NCI-H748 (cell line): ENCODE data around the gene BMAL2.

Source experiments
- DNase-seq: peaks from one replicate; lab custom pipeline; 2025; ENCODE audit not compliant: unreplicated experiment; lab: John Stamatoyannopoulos, UW

Gene BMAL2

DNA sequence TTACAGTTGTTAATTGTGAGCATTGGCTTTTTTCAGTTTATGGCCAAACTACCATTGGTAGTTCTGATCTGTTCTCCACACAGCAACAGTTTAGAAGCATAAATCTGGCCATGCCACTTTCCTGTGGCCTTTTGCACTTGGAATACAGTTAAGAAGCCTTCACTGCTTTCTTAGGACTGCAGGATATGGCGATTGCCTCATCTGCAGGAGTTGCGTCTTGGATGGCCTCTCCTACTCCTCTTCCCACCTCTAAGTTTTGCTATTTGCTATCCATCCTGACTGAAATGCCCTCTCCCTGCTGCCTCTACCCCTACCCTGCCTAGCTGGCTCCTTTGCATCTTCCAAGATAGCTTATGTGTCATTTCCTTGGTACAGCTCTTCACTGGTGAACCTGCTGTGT is 12.8 kb upstream of the BMAL2 start:
- no peak for DNase-seq

DNA sequence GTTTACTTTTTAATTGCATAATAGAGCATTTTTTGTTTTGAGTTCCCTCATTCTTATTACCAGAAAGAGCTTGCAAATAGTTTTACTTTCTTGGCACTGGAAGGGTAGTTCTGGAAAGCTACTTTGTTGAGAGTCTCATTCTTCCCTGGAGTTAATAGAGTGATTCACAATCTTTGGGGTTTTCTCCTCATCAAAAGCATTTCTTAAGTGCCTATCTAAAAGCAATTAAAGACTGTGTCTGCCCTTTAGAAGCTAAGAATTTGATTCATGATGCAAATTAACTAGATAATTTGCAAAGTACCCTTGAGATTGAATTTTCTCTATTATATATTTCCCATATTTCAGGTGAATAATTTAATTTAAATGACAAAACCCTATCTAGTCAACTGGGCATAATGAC is 8.1 kb upstream of the BMAL2 start:
- no peak for DNase-seq

DNA sequence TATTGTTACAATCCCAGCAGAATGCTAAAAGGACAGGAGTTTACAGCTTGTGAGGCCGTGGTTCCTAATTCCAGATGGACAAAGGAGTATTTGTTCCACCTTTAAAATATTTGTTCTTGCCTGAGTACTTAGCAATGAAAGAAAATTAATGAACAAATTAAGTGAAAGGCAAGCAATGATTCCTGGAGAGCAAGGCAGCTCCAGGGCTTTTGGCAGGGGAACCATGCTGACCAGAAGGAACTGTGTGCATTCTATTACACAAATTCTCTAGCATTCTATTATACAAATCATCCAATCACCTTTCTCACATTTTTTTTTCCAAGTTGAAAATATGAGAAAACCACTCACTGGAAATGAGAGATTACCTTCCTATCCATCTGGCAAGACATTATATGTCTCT is 1.8 kb upstream of the BMAL2 start:
- DNase-seq: no peak

DNA sequence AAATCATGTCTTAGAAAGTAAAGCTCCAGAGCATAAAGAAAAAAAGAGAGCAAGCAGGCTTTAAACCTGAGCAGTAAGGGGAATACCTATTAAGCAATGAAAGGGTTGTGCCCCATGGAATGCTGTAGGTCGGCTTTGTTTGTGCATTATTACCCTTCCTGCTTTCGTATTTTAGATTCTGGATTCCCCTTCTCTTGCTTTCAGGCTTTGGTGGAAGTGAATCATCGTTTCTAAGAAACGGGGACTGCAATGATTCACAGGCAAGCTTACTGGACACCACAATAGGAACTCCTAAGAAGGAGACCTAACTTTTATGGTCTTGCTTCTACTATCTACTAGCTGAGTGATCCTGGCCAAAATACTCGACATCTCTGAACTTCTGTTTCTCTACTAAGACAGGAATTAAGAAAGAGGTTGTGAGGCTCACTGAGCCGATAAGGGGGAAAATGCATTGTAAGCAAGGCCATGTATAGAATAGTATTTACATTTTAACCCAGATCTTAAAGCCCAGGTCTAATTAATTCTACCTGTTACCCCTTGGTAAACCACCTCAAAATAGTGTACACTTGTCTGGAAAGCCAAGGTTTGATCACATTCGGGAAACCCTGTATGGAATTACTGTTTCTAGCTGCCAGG is 1.2 kb upstream of the BMAL2 start:
- no peak for DNase-seq

DNA sequence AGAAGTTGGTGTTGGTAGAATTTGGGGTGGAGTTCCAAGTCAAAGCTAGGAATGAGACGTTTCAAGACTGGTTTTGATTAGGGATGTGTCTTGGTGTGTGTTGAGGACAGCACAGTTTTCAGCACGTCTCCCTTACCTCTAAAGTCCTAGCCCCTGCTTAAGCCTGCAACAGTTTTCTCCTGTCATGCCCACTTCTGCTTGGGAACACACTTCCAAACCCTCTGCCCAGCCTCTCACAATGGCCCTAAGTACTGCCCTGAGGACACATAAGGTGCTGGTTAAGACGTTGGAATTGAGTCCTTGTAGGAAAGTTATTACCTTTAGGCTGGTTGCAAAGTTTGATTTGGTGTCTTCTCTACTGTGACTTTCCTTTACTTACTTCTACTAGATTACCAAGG is 710 bp upstream of the BMAL2 start:
- DNase-seq: no peak

DNA sequence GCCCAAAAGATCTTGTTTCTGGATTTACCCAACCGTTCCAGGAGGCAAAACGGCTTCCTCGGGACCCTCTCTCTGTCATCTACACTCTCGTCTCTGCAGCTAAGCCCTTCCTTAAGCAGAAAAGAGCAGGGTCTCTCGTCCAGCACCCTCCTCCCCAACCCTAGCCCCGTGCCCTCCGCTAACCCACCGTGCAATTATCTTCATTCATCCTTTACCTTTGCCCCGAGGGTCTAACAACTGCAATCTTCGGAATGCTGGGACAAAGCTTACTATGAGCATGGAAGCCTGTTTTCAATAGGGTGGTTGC is 276 bp upstream of the BMAL2 start:
- no peak for DNase-seq

DNA sequence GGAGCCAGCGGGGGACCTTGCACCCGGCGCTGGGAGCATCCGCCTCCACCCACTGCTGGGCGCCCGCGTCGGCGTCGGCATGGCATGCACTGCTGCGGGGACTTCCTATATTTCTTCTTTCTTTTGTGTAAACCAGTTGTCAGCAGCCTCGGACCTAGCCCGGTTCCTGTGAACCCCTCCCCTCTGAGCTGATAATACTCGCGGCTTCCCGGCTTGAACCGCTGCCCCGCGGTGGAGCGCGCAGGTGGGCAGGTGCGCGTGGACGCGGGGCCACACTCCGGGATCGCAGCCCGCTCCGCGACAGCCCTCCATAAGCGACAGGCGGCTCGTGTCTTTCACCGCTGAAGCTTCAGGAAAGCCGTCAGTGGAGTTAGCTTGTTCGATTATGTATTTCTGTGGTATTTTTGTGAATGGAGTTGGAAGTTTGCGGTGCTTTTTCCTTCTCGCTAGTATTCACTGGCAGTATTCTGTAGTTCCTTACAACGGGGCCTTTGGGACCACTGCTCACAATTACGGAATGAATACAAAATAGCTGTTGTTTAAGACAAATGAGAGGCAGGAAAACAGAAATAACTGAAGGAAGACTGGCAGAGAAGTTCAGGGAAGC is 870 bp downstream of the BMAL2 start:
- DNase-seq: peak; percentile 47

DNA sequence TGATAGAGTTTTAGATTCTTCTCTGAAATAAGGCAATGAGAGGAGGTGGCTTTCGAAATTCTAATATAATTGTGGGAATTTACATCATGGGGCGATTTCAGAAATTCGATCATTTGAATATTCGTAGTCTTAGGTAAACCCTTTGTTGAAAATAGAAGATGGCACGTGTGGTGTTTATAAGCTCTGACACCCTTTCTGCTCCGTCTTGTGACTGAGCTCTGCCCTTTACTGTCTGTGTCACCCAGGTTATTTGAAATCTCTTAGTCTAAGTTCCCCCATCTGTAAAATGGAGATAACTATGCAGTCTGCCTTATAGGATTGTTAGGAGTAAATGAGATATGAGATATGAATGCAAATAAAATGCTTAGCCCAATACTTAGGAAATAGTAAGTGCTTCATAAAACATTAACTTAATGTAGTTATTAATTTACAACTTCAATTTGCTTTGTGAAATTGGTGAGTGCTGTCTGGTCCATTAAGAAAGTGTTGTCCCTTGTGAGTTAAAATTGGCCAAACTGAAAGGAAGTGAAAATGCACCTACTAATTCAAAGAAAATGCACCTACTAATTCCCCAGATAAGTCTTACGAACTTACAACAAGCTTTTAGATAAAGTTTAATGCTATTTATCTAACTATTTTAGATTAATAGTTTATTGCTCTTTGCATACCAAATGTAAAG is 1.5 kb downstream of the BMAL2 start:
- no peak for DNase-seq

DNA sequence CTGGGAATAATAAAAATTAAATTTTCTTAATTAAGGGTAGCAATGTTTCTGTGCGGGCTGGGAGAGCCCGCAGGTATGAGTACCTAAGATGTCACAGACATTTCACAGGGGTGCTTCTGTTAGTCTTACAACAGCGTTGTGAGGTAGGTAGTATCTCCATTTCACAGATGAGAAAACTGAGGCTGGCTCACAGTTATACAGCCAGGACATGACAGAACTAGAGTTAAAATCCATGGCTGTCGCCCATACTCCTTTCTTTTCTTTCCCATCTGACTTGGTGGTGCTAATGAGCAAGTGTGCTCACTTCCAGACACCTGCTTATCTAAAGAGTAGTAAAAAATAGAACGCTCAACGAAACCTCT is 2.1 kb downstream of the BMAL2 start:
- no peak for DNase-seq

DNA sequence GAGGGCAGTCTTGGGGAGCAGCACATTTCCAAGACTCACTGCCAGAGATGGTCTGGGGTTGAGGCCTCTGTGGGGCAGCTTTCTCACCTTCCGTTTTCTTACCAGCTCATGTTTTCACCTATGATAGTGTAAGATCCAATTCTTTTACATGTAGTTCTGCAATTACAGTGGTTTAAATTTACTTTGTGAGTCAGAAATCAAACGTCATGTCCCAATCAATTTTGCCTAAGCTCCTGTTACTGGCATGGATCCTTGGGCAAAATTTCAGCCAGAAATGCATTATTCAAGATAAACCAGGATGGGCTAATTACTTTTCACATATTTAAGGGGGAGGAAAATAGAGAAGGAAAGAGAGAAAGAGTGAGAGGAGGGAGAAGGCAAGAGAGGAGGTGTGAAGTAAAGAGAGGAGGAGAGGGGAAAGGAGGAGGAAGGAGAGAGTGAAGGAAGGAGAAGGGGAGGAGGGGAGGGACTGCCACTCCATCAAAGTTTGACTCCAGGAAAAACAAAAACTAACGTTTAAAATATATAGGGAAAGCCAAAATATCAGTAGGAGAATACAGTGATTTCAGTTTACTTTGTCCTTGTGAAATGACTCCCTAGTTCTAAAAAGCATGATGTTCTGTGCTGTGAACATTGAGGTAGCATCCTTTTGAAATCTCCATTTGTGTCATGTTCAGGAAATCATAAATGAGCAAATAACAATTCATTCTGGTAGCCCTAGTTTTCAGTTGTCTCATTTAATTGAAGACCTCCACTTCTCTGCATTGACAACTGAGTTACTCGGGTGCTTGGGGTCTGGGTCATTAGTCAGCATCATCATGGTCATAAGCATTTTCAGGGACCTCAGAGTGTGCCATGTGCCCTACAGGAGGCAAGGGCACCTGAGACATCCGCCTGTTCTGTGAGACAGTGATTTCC is 3.0 kb downstream of the BMAL2 start:
- no peak for DNase-seq

DNA sequence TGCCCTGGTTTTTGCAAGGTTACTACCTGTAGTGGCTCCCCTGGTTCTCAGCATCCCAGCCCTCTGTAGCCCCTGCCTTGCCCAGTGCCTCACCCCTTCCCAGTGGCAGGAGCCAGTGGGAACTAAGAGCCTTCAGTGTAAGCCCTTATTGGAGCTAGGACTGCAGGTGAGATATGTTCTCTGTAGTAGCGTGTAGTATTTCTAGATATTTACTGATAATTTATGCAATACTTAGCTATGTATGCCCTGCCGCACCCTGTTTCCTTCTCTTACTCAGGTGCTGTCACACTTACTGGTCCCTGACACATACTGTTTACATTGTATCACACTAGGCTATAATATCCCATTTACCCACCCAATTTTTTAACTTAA is 3.6 kb downstream of the BMAL2 start:
- no peak for DNase-seq

DNA sequence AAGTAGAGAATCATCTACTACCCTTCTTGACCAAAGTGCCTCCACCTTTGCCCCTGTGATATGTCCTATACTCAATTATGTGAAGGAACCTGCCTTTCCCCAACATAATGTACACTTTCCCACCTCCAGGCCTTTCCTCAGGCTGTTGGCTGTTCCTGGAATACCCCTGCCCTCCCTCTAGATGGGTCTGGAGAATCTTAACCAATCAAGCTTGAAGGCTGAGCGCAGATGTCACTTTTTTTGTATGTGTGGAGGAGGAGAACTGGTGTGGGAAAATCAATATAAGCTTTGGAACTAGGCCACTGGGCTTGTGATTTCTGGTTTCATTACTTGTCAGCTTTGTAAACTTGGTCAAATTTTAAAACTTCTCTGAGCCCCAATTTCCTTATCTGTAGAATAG is 4.7 kb downstream of the BMAL2 start:
- no peak for DNase-seq

DNA sequence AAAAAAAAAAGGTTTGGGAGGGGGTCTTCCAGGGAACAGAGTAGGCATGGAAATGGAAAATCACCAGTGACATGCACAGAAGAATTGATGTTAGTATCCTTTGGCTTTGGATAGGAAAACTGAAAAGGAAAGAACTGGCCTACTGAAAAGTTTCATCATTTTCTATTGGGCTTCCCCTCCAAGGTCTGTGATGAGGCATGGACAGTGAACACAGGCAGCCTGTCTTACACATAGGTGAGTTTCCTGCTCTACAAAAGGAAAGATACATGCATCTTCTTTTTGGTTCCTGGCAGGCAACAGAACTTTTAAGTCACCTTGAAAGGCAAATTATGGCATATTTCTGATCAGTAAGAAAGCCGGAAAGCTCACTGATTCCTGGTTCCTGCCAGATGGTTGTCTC is 5.8 kb downstream of the BMAL2 start:
- no peak for DNase-seq

DNA sequence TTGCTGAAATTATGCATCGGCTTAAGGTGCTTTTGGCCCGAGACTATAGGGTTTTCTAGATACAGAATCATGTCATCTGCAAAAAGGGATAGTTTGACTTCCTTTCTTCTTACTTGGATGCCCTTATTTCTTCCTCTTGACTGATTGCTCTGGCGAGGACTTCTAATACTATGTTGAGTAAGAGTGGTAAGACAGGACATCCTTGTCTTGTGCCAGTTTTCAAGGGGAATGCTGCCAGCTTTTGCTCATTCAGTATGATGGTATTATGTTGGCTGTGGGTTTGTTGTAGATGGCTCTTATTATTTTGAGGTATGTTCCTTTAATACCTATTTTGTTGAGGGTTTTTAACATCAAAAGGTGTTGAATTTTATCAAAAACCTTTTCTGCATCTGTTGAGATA is 8.3 kb downstream of the BMAL2 start:
- no peak for DNase-seq

DNA sequence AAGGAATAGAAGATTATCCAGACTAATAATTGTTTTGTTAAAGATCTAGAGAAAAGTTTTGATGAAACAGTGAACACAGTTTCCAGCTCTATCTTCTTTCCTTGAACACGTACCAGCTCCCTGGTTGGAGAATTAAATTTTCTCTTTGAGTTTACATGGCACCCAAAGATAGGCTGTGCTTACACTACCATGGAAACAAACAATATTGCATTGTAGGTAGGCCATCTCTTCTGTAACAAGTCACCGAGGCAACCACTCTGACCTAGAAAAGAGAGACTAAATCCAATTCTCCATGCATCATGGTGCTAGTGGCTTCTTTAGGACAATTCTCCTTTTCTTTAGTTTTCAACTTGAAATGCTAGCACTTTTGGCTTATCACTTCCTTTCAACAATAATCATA is 9.9 kb downstream of the BMAL2 start:
- no peak for DNase-seq

DNA sequence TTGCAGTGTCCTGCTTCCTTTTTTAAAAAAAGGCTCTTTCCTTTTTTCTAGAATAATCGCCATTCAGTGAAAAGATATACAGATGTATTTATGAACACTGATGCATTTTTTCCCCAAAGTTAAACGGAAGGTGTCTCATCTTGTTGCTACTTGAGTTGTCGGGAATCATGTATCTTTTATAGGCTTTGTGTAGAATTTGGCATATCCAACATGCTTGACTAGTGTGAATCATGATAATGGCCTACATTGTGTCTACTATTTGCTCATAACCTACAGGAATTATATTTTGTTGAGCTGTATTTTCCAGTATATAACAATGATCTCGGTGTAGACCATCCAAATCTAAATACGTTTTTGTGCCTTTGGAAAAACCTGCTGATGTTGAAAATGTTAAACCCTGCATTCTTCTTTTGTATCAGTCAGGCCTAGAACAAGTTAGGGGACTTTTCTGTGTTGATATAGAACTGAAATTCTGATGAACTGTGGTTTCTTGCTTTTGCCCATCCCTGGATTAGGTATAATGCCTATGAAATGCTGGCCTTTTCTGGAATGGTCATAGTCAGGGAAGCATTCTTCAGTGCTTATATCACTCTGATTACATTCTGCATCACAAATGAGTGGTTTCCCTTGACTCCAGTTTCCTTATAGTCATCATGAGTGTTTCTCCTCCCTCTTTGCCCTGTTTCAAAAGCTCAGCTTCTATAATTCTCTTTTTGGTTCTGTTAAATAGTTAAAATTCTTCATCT is 10.8 kb downstream of the BMAL2 start:
- DNase-seq: no peak

DNA sequence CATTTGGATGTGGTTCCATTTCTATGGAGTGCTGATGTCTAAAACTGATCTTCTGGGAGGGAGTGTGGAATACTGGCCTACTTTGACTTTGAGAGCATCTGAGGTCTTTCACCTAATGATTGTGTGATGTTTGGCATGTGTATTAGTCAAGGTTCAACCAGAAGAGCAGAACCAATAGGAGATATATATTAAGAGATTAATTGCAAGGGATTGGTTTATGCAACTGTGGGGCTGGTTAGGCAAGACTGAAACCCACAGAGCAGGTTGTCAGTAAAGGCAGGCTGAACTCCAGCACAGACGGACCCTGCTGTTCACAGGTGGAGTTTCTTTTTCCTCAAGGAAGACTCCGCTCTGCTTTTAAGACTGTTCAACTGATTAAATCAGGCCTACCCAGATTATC is 11.6 kb downstream of the BMAL2 start:
- no peak for DNase-seq

DNA sequence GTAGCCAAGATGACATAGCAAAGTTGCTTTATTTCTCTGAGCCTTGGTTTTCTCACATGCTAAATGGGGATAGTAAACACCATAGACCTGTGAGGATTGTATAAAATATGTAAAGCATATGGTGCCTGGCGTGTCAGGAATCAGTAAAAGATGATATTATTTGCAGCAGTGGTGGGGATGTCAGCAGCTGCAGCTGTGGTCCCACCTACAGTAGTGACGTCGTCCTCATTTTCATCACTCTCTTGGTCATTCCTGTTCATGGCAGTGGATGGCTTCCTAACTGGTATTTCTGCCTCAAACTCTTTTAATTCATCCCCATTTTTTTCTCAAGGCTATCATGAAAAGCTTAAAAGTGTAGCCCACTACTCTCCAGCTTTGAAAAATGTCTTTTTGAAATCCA is 12.1 kb downstream of the BMAL2 start:
- no peak for DNase-seq

DNA sequence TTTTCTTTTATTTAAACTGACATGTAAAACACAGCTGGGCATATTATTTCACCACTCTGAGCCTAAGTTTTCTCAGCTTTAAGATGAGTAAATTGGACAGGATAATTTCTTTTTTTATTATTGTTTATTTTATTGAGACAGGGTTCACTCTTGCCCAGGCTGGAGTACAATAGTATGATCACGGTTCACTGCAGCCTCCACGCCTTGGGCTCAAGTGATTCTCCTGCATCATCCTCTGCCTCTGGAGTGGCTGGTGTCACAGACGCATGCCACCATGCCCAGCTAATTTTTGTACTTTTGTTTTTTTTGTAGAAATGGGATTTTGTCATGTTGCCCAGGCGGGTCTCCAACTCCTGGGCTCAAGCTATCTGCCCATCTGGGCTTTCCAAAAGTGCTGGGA is 12.7 kb downstream of the BMAL2 start:
- no peak for DNase-seq

DNA sequence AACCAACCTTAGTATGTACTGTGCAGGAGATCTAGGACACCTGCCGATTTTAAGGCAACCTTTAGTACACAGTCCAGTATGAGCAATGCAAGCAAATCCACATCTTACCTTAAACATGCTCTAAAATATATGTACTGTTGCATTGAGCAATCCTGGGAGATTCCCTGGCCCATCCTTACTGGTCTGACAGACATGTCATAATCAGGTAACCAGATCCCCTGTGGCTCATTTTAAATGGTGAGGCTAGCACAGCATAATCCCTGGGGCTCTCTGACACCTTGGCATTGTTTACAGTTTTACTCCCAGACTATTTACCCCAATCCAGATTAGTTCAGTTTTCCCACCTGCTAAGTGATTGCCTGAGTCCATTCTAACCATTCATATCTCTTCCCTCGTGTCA is 15.1 kb downstream of the BMAL2 start:
- no peak for DNase-seq

DNA sequence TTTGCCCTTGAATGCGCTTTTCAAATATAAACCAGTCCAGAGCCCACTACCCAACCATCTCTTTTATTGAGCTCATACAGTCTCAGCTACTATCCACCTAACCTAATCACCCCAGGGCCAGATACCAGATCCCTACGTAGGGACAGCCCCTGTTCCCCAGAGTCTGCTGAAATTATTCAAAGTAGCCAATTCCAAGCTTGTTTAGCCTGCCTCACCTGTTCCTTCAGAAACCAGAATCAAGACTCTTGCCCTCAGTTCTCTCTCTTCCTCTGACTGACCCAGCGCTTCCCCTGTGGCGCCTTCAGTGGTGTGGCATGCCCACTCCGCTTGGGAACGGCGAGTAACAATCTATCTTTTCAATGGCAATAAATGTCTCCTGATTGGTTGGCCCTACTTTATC is 18.8 kb downstream of the BMAL2 start:
- no peak for DNase-seq
